Glutamatergic neuron (in vitro differentiated cells): ENCODE results near the gene ARID5A. TPM values are rescaled to one million over a fixed set of nuclear protein-coding genes. Genes with fewer than 3 reads are reported as not detected.
"Not testable (repeated sequence)": the region's sequence is repeated elsewhere in the genome, so short reads cannot be mapped to it uniquely, and the experiment has no call there.

Source experiments
- DNase-seq: peaks from one replicate; pipeline ENCODE4 v3.0.0; 2022
- H3K27ac Mint-ChIP-seq: one replicate; pipeline ENCODE4 v1.8.0; 2020; ENCODE audit warnings: mild to moderate bottlenecking, mixed read lengths, inconsistent platforms; ENCODE audit not compliant: unreplicated experiment
- H3K27me3 Mint-ChIP-seq: one replicate; pipeline ENCODE4 v1.8.0; 2020; ENCODE audit warnings: mild to moderate bottlenecking, moderate library complexity, mixed read lengths, inconsistent platforms; ENCODE audit not compliant: unreplicated experiment
- H3K36me3 Mint-ChIP-seq: one replicate; pipeline ENCODE4 v1.8.0; 2020; ENCODE audit warnings: mild to moderate bottlenecking, mixed read lengths, inconsistent platforms; ENCODE audit not compliant: unreplicated experiment
- H3K4me1 Mint-ChIP-seq: one replicate; pipeline ENCODE4 v1.8.0; 2020; ENCODE audit warnings: mild to moderate bottlenecking, low read depth, mixed read lengths, inconsistent platforms; ENCODE audit not compliant: unreplicated experiment
- H3K4me3 Mint-ChIP-seq: one replicate; pipeline ENCODE4 v1.8.0; 2020; ENCODE audit warnings: mild to moderate bottlenecking, mixed read lengths, inconsistent platforms; ENCODE audit not compliant: unreplicated experiment
- H3K9me3 Mint-ChIP-seq: one replicate; pipeline ENCODE4 v1.8.0; 2020; ENCODE audit warnings: mild to moderate bottlenecking, moderate library complexity, mixed read lengths, inconsistent platforms; ENCODE audit not compliant: unreplicated experiment
- total RNA-seq: library from RNA; stranded (reverse); fragmentation: NEBNext Ultra II Directional; extraction: Animal tissue kit (Norgen Biotek cat#: 25700); gene quantifications from one replicate; pipeline ENCODE4 v1.2.1, GENCODE V29; 2021; ENCODE audit not compliant: unreplicated experiment
- TF ChIP-seq, protein P1 (sequence below): fragments of 200-600 bp; sonication (generic); IDR thresholded peaks from one replicate; pipeline ENCODE4 v1.5.0; 2021; ENCODE audit not compliant: partially characterized antibody, unreplicated experiment

ARID5A gene
- total RNA-seq, 1 donor from 2014 or later, result 3.5 TPM

DNA sequence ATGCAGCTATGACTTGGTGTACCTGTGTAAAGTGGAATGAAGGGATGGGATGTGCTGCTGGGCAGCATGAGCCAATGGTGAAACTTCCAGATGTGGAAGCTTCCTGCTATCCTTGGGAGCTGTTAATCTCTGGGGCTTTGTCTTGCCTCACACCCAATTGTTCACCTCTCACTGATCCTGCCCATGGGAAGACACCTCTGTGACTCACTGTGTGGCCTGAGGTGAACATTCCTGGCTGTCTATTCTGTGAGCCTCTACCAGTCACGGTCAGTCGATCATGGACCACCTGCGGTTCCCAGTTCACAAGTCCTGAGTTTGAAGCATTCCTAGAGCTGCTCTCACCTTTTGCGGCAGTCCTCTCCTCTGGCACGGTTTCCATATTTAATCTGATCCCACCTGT lies 43.5 kb upstream of the ARID5A start:
- no peak overlapping the region for H3K4me3 Mint-ChIP-seq
- no peak overlapping the region for H3K27ac Mint-ChIP-seq
- H3K9me3 Mint-ChIP-seq, result peaks cover 2% of the 10 kb centered on the region
- H3K4me1 Mint-ChIP-seq, result no peaks in the 10 kb centered on the region
- TF ChIP-seq, protein P1, sequence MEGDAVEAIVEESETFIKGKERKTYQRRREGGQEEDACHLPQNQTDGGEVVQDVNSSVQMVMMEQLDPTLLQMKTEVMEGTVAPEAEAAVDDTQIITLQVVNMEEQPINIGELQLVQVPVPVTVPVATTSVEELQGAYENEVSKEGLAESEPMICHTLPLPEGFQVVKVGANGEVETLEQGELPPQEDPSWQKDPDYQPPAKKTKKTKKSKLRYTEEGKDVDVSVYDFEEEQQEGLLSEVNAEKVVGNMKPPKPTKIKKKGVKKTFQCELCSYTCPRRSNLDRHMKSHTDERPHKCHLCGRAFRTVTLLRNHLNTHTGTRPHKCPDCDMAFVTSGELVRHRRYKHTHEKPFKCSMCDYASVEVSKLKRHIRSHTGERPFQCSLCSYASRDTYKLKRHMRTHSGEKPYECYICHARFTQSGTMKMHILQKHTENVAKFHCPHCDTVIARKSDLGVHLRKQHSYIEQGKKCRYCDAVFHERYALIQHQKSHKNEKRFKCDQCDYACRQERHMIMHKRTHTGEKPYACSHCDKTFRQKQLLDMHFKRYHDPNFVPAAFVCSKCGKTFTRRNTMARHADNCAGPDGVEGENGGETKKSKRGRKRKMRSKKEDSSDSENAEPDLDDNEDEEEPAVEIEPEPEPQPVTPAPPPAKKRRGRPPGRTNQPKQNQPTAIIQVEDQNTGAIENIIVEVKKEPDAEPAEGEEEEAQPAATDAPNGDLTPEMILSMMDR, result no peak
- DNase-seq, result no peak
- H3K36me3 Mint-ChIP-seq, result peaks cover 4% of the 10 kb centered on the region
- H3K27me3 Mint-ChIP-seq, result no peaks in the 10 kb centered on the region

DNA sequence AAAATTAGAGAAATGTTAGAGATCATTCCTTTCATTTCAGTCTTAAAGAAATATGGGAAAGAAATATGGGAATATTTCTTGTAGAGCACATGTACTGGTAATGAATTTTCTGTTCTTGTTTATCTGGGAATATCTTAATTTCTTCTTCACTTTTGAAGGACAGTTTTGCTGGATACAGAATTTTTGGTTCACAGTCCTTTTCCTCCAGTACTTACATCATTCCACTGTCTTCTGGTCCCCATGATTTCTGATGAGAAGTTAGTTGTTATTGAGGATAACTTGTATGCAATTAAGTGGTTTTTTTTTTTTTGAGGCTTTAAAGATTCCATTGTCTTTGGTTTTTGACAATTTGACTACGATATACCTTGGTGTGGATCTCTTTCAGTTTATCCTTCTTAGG lies 42.4 kb upstream of the ARID5A start:
- TF ChIP-seq, protein P1, result no peak
- DNase-seq, result no peak
- Mint-ChIP-seq H3K36me3 (peaks cover 4% of the 10 kb centered on the region), H3K4me1 (no peaks in the 10 kb centered on the region), H3K27ac (no peak overlapping the region), H3K4me3 (no peak overlapping the region), H3K9me3 (peaks cover 2% of the 10 kb centered on the region), H3K27me3 (no peaks in the 10 kb centered on the region)

DNA sequence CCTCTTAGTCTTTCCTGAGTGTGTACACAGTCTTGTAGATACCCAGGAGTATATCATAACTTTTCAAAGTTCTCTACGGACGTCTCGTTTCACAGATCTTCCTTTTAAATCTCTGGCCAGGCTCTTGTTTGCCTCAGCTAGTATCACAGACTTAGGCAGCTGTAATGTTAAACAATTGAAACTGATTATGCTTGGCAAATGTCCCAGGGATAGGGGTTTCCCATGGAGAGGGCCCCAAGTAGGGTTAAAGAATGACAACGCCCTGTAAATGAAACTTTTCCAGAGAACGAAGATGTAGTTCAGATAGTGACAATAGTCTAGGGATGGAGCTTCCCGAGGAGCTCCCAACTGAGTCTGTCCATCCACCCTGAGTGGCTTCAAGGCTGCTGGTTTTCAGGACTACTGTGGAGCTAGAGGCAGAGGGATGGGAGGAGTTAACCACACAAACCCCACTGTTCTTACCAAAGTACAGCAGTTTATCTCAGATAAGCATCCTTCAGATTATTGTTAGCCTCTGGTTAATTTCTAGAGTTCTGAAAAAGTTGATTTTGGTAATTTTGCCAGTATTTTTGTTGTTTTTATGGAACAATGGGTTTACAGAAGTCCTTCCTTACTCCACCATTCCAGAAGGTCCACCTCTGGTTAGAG lies 40.4 kb upstream of the ARID5A start:
- no peak for DNase-seq

DNA sequence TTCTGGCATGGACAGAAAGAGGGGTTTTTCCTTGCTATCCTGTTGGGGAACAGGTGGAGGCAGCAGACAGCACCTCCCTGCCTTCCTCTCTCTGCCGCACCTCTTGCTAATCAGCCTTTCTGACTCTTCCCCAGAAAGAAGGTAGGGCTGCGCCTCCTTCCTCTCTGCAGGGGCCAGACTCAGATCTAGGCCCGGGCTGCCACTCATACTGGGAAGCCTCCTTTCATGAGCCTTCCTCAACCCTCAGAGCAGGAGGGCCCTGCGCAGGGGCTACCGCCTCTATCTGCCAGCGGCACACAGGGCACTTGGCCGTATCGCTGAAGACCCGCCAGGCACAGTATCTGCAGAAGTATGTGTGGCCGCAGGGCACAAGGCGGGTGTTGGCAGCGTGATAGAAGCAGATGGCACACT lies 38.5 kb upstream of the ARID5A start:
- H3K9me3 Mint-ChIP-seq, result peaks cover 4% of the 10 kb centered on the region
- H3K36me3 Mint-ChIP-seq, result peaks cover 4% of the 10 kb centered on the region
- no peak for DNase-seq
- no peaks in the 10 kb centered on the region for H3K4me1 Mint-ChIP-seq
- H3K27ac Mint-ChIP-seq, result no peak overlapping the region
- H3K4me3 Mint-ChIP-seq, result no peak overlapping the region
- TF ChIP-seq, protein P1, result no peak
- peaks cover 6% of the 10 kb centered on the region for H3K27me3 Mint-ChIP-seq

More for the DNA sequence above, 40.4 kb upstream of the ARID5A start:
- Mint-ChIP-seq H3K4me1 (no peaks in the 10 kb centered on the region), H3K9me3 (peaks cover 3% of the 10 kb centered on the region), H3K27me3 (peaks cover 6% of the 10 kb centered on the region), H3K36me3 (peaks cover 4% of the 10 kb centered on the region), H3K27ac (no peak overlapping the region), H3K4me3 (no peak overlapping the region)
- TF ChIP-seq, protein P1, result no peak

DNA sequence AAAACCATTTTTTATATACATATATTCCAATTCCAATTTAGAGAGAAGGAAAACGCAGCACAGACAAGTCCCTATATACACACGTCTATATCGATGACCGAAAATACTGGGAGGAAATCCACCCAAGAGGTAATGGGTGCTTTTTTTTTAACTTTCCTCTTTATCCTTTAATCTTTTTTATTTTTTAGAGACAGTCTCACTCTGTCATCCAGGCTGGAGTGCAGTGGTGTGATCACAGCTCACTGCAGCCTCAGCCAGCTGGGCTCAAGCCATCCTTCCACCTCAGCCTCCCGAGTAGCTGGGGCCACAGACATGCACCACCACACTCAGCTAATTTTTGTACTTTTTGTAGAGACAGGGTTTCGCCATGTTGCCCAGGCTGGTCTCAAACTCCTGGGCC lies 37.9 kb upstream of the ARID5A start:
- H3K27ac Mint-ChIP-seq, H3K9me3 Mint-ChIP-seq, H3K4me3 Mint-ChIP-seq, H3K27me3 Mint-ChIP-seq, H3K36me3 Mint-ChIP-seq, H3K4me1 Mint-ChIP-seq, DNase-seq: not testable (repeated sequence)
